ENCODE data around the gene GPR143. TPM values are rescaled to one million over a fixed set of nuclear protein-coding genes. Genes with fewer than 3 reads are reported as not detected.
"Not testable (repeated sequence)": the region's sequence is repeated elsewhere in the genome, so short reads cannot be mapped to it uniquely, and the experiment has no call there.

The GPR143 gene
- total RNA-seq, 4 donors from 2014 or later = 0.21 TPM; not detected in 3

GRCh38 chrX:9784332-9784731 lies 18.7 kb upstream of the GPR143 start:
- Histone ChIP-seq H3K4me1 (peaks cover 0 to 14% (median 0%) of the 10 kb centered on the region in 4 donors), H3K36me3 (no peaks in the 10 kb centered on the region), H3K9me3 (no peaks in the 10 kb centered on the region), H3K27me3 (peaks cover 0 to 33% of the 10 kb centered on the region in 2 donors), H3K4me3 (no peak overlapping the region), H3K27ac (no peak overlapping the region)
- 90 to 95% methylated on average over 6 to 8 of the region's 8 CpGs for WGBS, 2 donors
- TF ChIP-seq EP300 (IDR thresholded peaks at IDR 0.05) = no peak
- no peak for TF ChIP-seq POLR2A (IDR thresholded peaks at IDR 0.05)
- TF ChIP-seq, protein P1, sequence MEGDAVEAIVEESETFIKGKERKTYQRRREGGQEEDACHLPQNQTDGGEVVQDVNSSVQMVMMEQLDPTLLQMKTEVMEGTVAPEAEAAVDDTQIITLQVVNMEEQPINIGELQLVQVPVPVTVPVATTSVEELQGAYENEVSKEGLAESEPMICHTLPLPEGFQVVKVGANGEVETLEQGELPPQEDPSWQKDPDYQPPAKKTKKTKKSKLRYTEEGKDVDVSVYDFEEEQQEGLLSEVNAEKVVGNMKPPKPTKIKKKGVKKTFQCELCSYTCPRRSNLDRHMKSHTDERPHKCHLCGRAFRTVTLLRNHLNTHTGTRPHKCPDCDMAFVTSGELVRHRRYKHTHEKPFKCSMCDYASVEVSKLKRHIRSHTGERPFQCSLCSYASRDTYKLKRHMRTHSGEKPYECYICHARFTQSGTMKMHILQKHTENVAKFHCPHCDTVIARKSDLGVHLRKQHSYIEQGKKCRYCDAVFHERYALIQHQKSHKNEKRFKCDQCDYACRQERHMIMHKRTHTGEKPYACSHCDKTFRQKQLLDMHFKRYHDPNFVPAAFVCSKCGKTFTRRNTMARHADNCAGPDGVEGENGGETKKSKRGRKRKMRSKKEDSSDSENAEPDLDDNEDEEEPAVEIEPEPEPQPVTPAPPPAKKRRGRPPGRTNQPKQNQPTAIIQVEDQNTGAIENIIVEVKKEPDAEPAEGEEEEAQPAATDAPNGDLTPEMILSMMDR (IDR thresholded peaks at IDR 0.05) = no peak
- DNase-seq (ENCODE audit: low spot score in 2 of 2) = no peak

GRCh38 chrX:9781941-9782340 lies 16.3 kb upstream of the GPR143 start:
- Histone ChIP-seq H3K9me3 (no peaks in the 10 kb centered on the region), H3K27ac (no peak overlapping the region), H3K36me3 (no peaks in the 10 kb centered on the region), H3K4me1 (peaks cover 0 to 10% (median 0%) of the 10 kb centered on the region in 4 donors), H3K4me3 (no peak overlapping the region), H3K27me3 (peaks cover 0 to 11% of the 10 kb centered on the region in 2 donors)
- DNase-seq (ENCODE audit: low spot score in 2 of 2) = no peak
- TF ChIP-seq, protein P1 (IDR thresholded peaks at IDR 0.05) = no peak
- TF ChIP-seq POLR2A (IDR thresholded peaks at IDR 0.05) = no peak
- no peak for TF ChIP-seq EP300 (IDR thresholded peaks at IDR 0.05)
- WGBS, 2 donors = 69 to 88% methylated on average over 7 of the region's 7 CpGs

- Histone ChIP-seq H3K4me1 (no peaks in the 10 kb centered on the region), H3K4me3 (no peak overlapping the region), H3K36me3 (no peaks in the 10 kb centered on the region), H3K9me3 (no peaks in the 10 kb centered on the region), H3K27me3 (no peaks in the 10 kb centered on the region), H3K27ac (no peak overlapping the region)
- WGBS, 2 donors = 82 to 83% methylated on average over 3 to 8 of the region's 8 CpGs
- no peak for TF ChIP-seq POLR2A (IDR thresholded peaks at IDR 0.05)
- TF ChIP-seq EP300 (IDR thresholded peaks at IDR 0.05) = no peak
- TF ChIP-seq, protein P1 (IDR thresholded peaks at IDR 0.05) = no peak
- DNase-seq (ENCODE audit: low spot score in 2 of 2) = no peak
Observed at GRCh38 chrX:9775930-9776329, 10.3 kb upstream of the GPR143 start.

DNA sequence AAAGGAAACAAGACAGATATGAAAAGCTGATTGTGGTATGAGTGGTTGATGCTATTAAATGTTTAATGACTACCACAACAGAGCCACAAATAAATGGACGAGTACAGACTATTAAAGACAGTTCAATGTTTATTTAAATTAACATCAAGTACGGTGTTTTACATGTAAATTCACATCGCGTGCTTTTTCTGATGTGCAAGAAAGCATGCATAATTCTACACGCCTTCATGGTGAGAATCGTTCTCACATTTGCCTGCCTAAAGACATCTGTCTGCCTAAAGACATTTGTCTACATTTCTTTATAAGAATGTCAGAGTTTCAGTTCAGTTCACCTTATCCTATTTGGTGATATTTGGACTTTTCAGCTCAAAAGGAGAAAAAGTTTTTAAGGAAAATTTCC lies 7.3 kb upstream of the GPR143 start:
- TF ChIP-seq POLR2A (IDR thresholded peaks at IDR 0.05) = no peak
- TF ChIP-seq EP300 (IDR thresholded peaks at IDR 0.05) = no peak
- TF ChIP-seq, protein P1 (IDR thresholded peaks at IDR 0.05) = no peak
- Histone ChIP-seq H3K9me3 (no peaks in the 10 kb centered on the region), H3K4me1 (no peaks in the 10 kb centered on the region), H3K36me3 (no peaks in the 10 kb centered on the region), H3K27ac (no peak overlapping the region), H3K27me3 (no peaks in the 10 kb centered on the region), H3K4me3 (no peak overlapping the region)
- DNase-seq (ENCODE audit: low spot score in 2 of 2) = no peak
- 81 to 84% methylated on average over 6 of the region's 6 CpGs for WGBS, 2 donors

DNA sequence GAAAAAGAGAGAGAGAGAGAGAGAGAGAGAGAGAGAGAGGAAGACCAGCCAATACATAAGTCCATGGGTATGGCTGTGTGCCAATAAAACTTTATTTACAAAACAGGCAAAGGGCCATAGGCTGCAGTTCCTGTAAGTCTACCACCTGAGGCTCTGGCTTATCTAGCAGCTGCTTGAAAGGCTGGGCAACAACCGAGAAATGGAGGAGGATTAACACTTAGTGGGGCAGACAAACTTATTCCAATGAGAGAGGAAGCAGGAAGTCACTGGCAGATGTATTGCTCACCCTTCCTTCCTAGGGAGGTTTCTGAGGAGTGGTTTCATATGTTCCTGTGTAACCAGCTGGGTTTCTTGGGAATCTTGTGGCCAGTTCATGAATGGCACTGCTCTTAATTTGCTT lies 4.7 kb upstream of the GPR143 start:
- Histone ChIP-seq H3K4me1 (no peaks in the 10 kb centered on the region), H3K36me3 (no peaks in the 10 kb centered on the region), H3K9me3 (no peaks in the 10 kb centered on the region), H3K4me3 (no peak overlapping the region), H3K27ac (no peak overlapping the region), H3K27me3 (peaks cover 0 to 5% of the 10 kb centered on the region in 2 donors)
- TF ChIP-seq EP300 (IDR thresholded peaks at IDR 0.05) (no peak), POLR2A (IDR thresholded peaks at IDR 0.05) (no peak)
- TF ChIP-seq, protein P1 (IDR thresholded peaks at IDR 0.05) = no peak
- WGBS, 2 donors = 41 to 67% methylated on average over 1 of the region's 1 CpG
- DNase-seq (ENCODE audit: low spot score in 2 of 2) = no peak

GRCh38 chrX:9768321-9768839 lies 2.7 kb upstream of the GPR143 start:
- not testable (repeated sequence) for DNase-seq (ENCODE audit: low spot score in 2 of 2); H3K4me3 ChIP-seq; H3K27ac ChIP-seq; H3K9me3 ChIP-seq; H3K36me3 ChIP-seq; H3K4me1 ChIP-seq
- WGBS, 2 donors = 68 to 94% methylated on average over 3 to 5 of the region's 5 CpGs
- H3K27me3 ChIP-seq = peaks cover 0 to 16% of the 10 kb centered on the region in 2 donors

Measured in tibial nerve (tissue), 4 donors.